A549 (cell line): Measurements from ENCODE around the gene HRCT1. TPM values are rescaled to one million over a fixed set of nuclear protein-coding genes. Genes with fewer than 3 reads are reported as not detected.

Source experiments
- ATAC-seq, 2 experiments: fragments of 200-7000 bp in 1 of 2; fragments of >200 bp in 1 of 2; cut with Nextera tagmentation in 1 of 2; cut with Tn5 transposase in 1 of 2; 3 replicates each; pipeline versions ENCODE4 v1.8.0 to v1.9.1; 2018 to 2020; ENCODE audit warnings: mild to moderate bottlenecking in 1 of 2, moderate library complexity in 1 of 2
- CTCF ChIA-PET: fragments of 300-600 bp; sonication (Branson Sonifier 250); formaldehyde crosslinking; extraction: SDS; loops from one replicate; lab custom pipeline; 2021; ENCODE audit warnings: antibody characterized with exemption, inconsistent platforms; lab: Yijun Ruan, JAX
- POLR2A ChIA-PET: fragments of 350-600 bp; formaldehyde crosslinking; extraction: SDS; loops from one replicate; lab custom pipeline; 2021; ENCODE audit warnings: antibody characterized with exemption, inconsistent platforms; lab: Yijun Ruan, JAX
- DNase-seq, 2 experiments: peaks; one replicate each; pipeline versions ENCODE4 v3.0.0 to v3.0.0-alpha.2; 2011 to 2016; ENCODE audit warnings: low read depth in 1 of 2, low spot score in 1 of 2
- FAIRE-seq: peaks from 2 replicates; lab custom pipeline; 2011; peaks lifted over from hg19 to GRCh38; lab: Jason Lieb, UNC
- H3K27ac ChIP-seq, 2 experiments: fragments of >200 bp; sonication (Bioruptor Twin); formaldehyde crosslinking; 3 replicates each; pipeline ENCODE4 v1.5.1; 2016 to 2017
- H3K4me1 ChIP-seq: fragments of >200 bp; sonication (Bioruptor Twin); formaldehyde crosslinking; 3 replicates; pipeline ENCODE4 v1.6.1; 2016
- H3K4me2 ChIP-seq: fragments of >200 bp; sonication (Bioruptor Twin); formaldehyde crosslinking; 3 replicates; pipeline ENCODE4 v1.6.1; 2016
- H3K4me3 ChIP-seq: fragments of >200 bp; sonication (Bioruptor Twin); formaldehyde crosslinking; 3 replicates; pipeline ENCODE4 v1.5.1; 2016
- H3K9me3 ChIP-seq: fragments of >200 bp; sonication (Bioruptor Twin); formaldehyde crosslinking; 3 replicates; pipeline ENCODE4 v1.6.1; 2016
- CBX2 ChIP-seq: fragments of 200-600 bp; sonication (generic); IDR thresholded peaks from 2 replicates; pipeline ENCODE4 v1.6.1; 2016; ENCODE audit warnings: low read depth, mild to moderate bottlenecking, borderline replicate concordance
- CBX8 ChIP-seq: fragments of 200-600 bp; sonication (generic); IDR thresholded peaks from 2 replicates; pipeline ENCODE4 v1.6.1; 2016
- CEBPB ChIP-seq, 2 experiments: fragments of >200 bp in 1 of 2; sonication (Bioruptor Twin) in 1 of 2; formaldehyde crosslinking in 1 of 2; IDR thresholded peaks; 2 replicates each; pipeline ENCODE4 v1.6.1; 2012 to 2016
- CHD2 ChIP-seq: fragments of 150-350 bp; IDR thresholded peaks from 2 replicates; pipeline ENCODE4 v1.6.1; 2014; ENCODE audit warnings: low read length; ENCODE audit not compliant: partially characterized antibody
- EHF ChIP-seq: fragments of 250-450 bp; sonication (Bioruptor Pico); IDR thresholded peaks from 2 replicates; pipeline ENCODE4 v1.5.0; 2020; ENCODE audit warnings: mild to moderate bottlenecking
- EHMT2 ChIP-seq: fragments of 200-600 bp; sonication (generic); IDR thresholded peaks from 2 replicates; pipeline ENCODE4 v1.6.1; 2016; ENCODE audit warnings: antibody characterized with exemption, low read depth, mild to moderate bottlenecking, moderate library complexity
- EP300 ChIP-seq, 2 experiments: fragments of >200 bp; sonication (Bioruptor Twin); formaldehyde crosslinking; IDR thresholded peaks; 2 replicates in 1 of 2; 3 replicates in 1 of 2; pipeline ENCODE4 v1.6.1; 2016 to 2017
- FOSL2 ChIP-seq, 2 experiments: fragments of 450-650 bp in 1 of 2; fragments of >200 bp in 1 of 2; sonication (Bioruptor Twin) in 1 of 2; formaldehyde crosslinking; IDR thresholded peaks; 2 replicates each; pipeline versions ENCODE4 v1.5.0 to v1.6.1; 2016 to 2020; ENCODE audit warnings: mild to moderate bottlenecking in 1 of 2, moderate library complexity in 1 of 2
- GATA3 ChIP-seq: IDR thresholded peaks from 2 replicates; pipeline ENCODE4 v1.6.1; 2012; ENCODE audit warnings: borderline replicate concordance
- HEYL ChIP-seq: fragments of 250-450 bp; sonication (Bioruptor Pico); IDR thresholded peaks from 2 replicates; pipeline ENCODE4 v1.8.0; 2021; ENCODE audit warnings: mild to moderate bottlenecking, moderate library complexity
- HOXA7 ChIP-seq: fragments of 250-450 bp; sonication (Bioruptor Pico); IDR thresholded peaks from 2 replicates; pipeline ENCODE4 v1.5.0; 2020; ENCODE audit warnings: mild to moderate bottlenecking, moderate library complexity
- HOXB13 ChIP-seq: fragments of 250-450 bp; sonication (Bioruptor Pico); IDR thresholded peaks from 2 replicates; pipeline ENCODE4 v1.5.0; 2020; ENCODE audit warnings: low read depth, mild to moderate bottlenecking, moderate library complexity
- JUN ChIP-seq, 2 experiments: fragments of >200 bp; sonication (Bioruptor Twin); formaldehyde crosslinking; IDR thresholded peaks; 2 replicates in 1 of 2; 3 replicates in 1 of 2; pipeline ENCODE4 v1.6.1; 2016 to 2017
- JUNB ChIP-seq: fragments of >200 bp; sonication (Bioruptor Twin); formaldehyde crosslinking; IDR thresholded peaks from 2 replicates; pipeline ENCODE4 v1.6.1; 2016
- KDM1A ChIP-seq: fragments of 200-600 bp; sonication (generic); IDR thresholded peaks from 2 replicates; pipeline ENCODE4 v1.6.1; 2016; ENCODE audit warnings: low read depth, mild to moderate bottlenecking
- MYC ChIP-seq: IDR thresholded peaks from 2 replicates; pipeline ENCODE4 v1.6.1; 2012; ENCODE audit warnings: mild to moderate bottlenecking, inconsistent platforms, low read length, improper control_type of control experiment, borderline replicate concordance
- NPAS2 ChIP-seq: fragments of 250-450 bp; sonication (Bioruptor Pico); IDR thresholded peaks from 2 replicates; pipeline ENCODE4 v1.8.0; 2022; ENCODE audit warnings: mild to moderate bottlenecking, moderate library complexity, borderline replicate concordance
- NR3C1 ChIP-seq: fragments of >200 bp; sonication (Bioruptor Twin); formaldehyde crosslinking; IDR thresholded peaks from 3 replicates; pipeline ENCODE4 v1.6.1; 2017
- RAD21 ChIP-seq, 2 experiments: fragments of >200 bp in 1 of 2; sonication (Bioruptor Twin) in 1 of 2; formaldehyde crosslinking in 1 of 2; IDR thresholded peaks in 1 of 2; conservative IDR thresholded peaks in 1 of 2; 2 replicates in 1 of 2; 3 replicates in 1 of 2; pipeline ENCODE4 v1.6.1; 2012 to 2018; ENCODE audit warnings: inconsistent platforms in 1 of 2
- RCOR1 ChIP-seq: fragments of 150-350 bp; IDR thresholded peaks from 2 replicates; pipeline ENCODE4 v1.6.1; 2014; ENCODE audit warnings: antibody characterized with exemption, low read length, low read depth
- SREBF2 ChIP-seq: fragments of 450-650 bp; IDR thresholded peaks from 2 replicates; pipeline ENCODE4 v1.6.1; 2014; ENCODE audit warnings: mild to moderate bottlenecking, moderate library complexity
- TP53 ChIP-seq: fragments of 250-450 bp; sonication (Bioruptor Pico); IDR thresholded peaks from 2 replicates; pipeline ENCODE4 v1.5.0; 2021; ENCODE audit warnings: mild to moderate bottlenecking, moderate library complexity
- ZNF302 ChIP-seq: fragments of 250-450 bp; sonication (Bioruptor Pico); IDR thresholded peaks from 2 replicates; pipeline ENCODE4 v1.9.0; 2021; ENCODE audit warnings: inconsistent platforms, mild to moderate bottlenecking, moderate library complexity
- ZSCAN20 ChIP-seq: fragments of 250-450 bp; sonication (Bioruptor Pico); IDR thresholded peaks from 2 replicates; pipeline ENCODE4 v1.8.0; 2022; ENCODE audit warnings: mild to moderate bottlenecking, moderate library complexity
- WGBS: methylation state at CpG from one replicate; pipeline ENCODE4 v1.1.6; 2017; ENCODE audit errors: missing lambda C conversion rate; 5-methylcytosine and 5-hydroxymethylcytosine counted together
- polyA plus RNA-seq, 4 experiments: library from polyadenylated mRNA; depleted of rRNA in 3 of 4; stranded (reverse); fragments of >200 nt; fragmentation: RNase III in 1 of 4; extraction: RNeasy Plus Mini Kit Qiagen cat#74134 plus additional on column Dnase treatment in 1 of 4; gene quantifications; 2 replicates in 3 of 4; 3 replicates in 1 of 4; pipeline ENCODE4 v1.2.3, GENCODE V29; 2011 to 2017
- TF ChIP-seq, protein P1 (sequence below): fragments of >200 bp; sonication (Bioruptor Twin); formaldehyde crosslinking; IDR thresholded peaks from 2 replicates; pipeline ENCODE4 v1.6.1; 2016
- TF ChIP-seq, protein P2 (sequence below): fragments of 200-600 bp; sonication (generic); IDR thresholded peaks from 2 replicates; pipeline ENCODE4 v1.6.1; 2016; ENCODE audit warnings: antibody characterized with exemption, mild to moderate bottlenecking, moderate library complexity
- TF ChIP-seq, protein P3 (sequence below): fragments of 250-450 bp; sonication (Bioruptor Pico); IDR thresholded peaks from 2 replicates; pipeline ENCODE4 v1.5.0; 2021; ENCODE audit warnings: mild to moderate bottlenecking, moderate library complexity, borderline replicate concordance
- TF ChIP-seq, protein P4 (sequence below): fragments of 450-650 bp; IDR thresholded peaks from 2 replicates; pipeline ENCODE4 v1.6.1; 2014; ENCODE audit warnings: antibody characterized with exemption
- TF ChIP-seq, protein P5 (sequence below): fragments of >200 bp; sonication (Bioruptor Twin); formaldehyde crosslinking; IDR thresholded peaks from 3 replicates; pipeline ENCODE4 v1.6.1; 2016
- TF ChIP-seq, protein P6 (sequence below): IDR thresholded peaks from 2 replicates; pipeline ENCODE4 v1.6.1; 2012
- TF ChIP-seq, protein P7 (sequence below): fragments of 250-450 bp; sonication (Bioruptor Pico); IDR thresholded peaks from 2 replicates; pipeline ENCODE4 v1.5.0; 2020; ENCODE audit warnings: low read depth, mild to moderate bottlenecking, moderate library complexity

HRCT1 gene
- polyA plus RNA-seq, 2 of the 4 experiments (the other 2 are of a cell fraction), result 0.21 to 0.22 TPM

DNA sequence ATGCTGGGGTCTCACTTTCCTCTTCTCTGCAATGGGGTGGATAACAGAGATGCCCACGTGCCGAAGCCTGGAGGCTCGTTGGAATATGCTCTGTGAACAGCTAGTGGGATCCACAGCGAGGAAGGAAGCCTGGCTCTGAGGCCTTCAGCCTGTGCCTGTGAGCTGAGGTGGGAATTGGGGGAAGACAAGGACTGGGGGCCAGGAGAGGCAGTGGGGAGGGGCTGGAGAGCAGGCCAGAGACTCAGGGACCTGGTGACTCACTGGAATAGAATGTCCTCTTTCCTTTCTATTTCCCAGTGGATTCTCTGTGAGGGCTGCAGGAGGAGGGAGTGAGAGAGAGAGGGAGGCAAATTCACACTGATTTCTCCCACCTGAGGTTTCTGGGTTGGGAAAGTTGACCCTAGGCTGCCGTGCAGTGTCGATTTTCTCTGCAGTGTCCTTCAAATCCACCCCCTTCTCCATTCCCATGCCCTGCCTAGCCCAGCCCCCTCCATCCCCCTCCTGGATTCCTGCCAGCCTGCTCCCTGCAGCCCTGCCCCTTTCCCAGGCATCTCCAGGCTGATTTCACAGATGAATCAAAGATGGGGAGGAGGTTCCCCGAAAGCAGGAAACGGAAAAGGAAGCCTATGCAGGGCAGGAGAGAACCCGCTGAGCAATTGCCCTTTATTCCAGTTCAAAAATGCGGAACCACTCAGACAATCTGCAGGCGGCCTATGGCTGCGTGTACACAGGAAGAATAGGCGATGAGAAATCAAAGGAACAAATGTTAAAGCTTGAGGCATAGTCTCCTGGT is 1.9 kb downstream of the HRCT1 start:
- Histone ChIP-seq H3K27ac (peak overlapping the region; percentile 93 to 99), H3K9me3 (no peaks in the 10 kb centered on the region), H3K4me2 (peak overlapping the region; percentile 68), H3K4me3 (peak overlapping the region; percentile 12; the same call in 1 of the 3 replicates), H3K4me1 (peaks cover 56% of the 10 kb centered on the region)
- ChIA-PET POLR2A (interaction anchor here (1.0 to 1.2 kb wide), 2 partner anchors 16 to 151 kb away, joined by 3 to 5 read pairs; no protein-coding TSS in a partner anchor), CTCF (interaction anchor here (0.9 to 13.7 kb wide), 10 partner anchors 9 to 178 kb away, joined by 3 to 243 read pairs (median 4); no protein-coding TSS in a partner anchor)
- WGBS, result 19% methylated on average over 12 of the region's 13 CpGs
- ATAC-seq, result peak; percentile 70 to 76
- DNase-seq, result peak; percentile 88 to 94
- peak; percentile 36 for FAIRE-seq
- TF ChIP-seq CBX8 (no peak), EHF (CRISPR knock-in tag) (peak; percentile 71; the same call in 1 of the 2 replicates), FOSL2 (IDR thresholded peaks at IDR 0.05) (peak; percentile 68), FOSL2 (CRISPR knock-in tag; IDR thresholded peaks at IDR 0.05) (peak; percentile 86), ZSCAN20 (no peak), CEBPB (IDR thresholded peaks at IDR 0.05) (no peak), EP300 (IDR thresholded peaks at IDR 0.05) (peak in 1 of 2 experiments; percentile 35; a peak in 1 of 5 replicates), HOXA7 (CRISPR knock-in tag) (no peak), EHMT2 (no peak), ZNF302 (CRISPR knock-in tag) (no peak), HOXB13 (CRISPR knock-in tag) (0 out of 2 replicates have a peak, but pooled peaks have one; percentile 65), MYC (no peak), JUN (IDR thresholded peaks at IDR 0.05) (peak; percentile 49 to 69; a peak in 2 of 5 replicates), KDM1A (no peak), NR3C1 (no peak), TP53 (CRISPR knock-in tag) (peak; percentile 62; the same call in 1 of the 2 replicates), SREBF2 (no peak), NPAS2 (CRISPR knock-in tag) (no peak), RCOR1 (no peak), HEYL (CRISPR knock-in tag) (no peak), CHD2 (no peak), RAD21 (conservative IDR thresholded peaks at IDR 0.05 in 1 of 2, IDR thresholded peaks at IDR 0.05 in 1 of 2) (no peak), CBX2 (no peak), JUNB (peak; percentile 44), GATA3 (no peak)
- TF ChIP-seq, protein P1, sequence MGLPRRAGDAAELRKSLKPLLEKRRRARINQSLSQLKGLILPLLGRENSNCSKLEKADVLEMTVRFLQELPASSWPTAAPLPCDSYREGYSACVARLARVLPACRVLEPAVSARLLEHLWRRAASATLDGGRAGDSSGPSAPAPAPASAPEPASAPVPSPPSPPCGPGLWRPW, result no peak
- TF ChIP-seq, protein P2, sequence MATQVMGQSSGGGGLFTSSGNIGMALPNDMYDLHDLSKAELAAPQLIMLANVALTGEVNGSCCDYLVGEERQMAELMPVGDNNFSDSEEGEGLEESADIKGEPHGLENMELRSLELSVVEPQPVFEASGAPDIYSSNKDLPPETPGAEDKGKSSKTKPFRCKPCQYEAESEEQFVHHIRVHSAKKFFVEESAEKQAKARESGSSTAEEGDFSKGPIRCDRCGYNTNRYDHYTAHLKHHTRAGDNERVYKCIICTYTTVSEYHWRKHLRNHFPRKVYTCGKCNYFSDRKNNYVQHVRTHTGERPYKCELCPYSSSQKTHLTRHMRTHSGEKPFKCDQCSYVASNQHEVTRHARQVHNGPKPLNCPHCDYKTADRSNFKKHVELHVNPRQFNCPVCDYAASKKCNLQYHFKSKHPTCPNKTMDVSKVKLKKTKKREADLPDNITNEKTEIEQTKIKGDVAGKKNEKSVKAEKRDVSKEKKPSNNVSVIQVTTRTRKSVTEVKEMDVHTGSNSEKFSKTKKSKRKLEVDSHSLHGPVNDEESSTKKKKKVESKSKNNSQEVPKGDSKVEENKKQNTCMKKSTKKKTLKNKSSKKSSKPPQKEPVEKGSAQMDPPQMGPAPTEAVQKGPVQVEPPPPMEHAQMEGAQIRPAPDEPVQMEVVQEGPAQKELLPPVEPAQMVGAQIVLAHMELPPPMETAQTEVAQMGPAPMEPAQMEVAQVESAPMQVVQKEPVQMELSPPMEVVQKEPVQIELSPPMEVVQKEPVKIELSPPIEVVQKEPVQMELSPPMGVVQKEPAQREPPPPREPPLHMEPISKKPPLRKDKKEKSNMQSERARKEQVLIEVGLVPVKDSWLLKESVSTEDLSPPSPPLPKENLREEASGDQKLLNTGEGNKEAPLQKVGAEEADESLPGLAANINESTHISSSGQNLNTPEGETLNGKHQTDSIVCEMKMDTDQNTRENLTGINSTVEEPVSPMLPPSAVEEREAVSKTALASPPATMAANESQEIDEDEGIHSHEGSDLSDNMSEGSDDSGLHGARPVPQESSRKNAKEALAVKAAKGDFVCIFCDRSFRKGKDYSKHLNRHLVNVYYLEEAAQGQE, result no peak
- TF ChIP-seq, protein P3, sequence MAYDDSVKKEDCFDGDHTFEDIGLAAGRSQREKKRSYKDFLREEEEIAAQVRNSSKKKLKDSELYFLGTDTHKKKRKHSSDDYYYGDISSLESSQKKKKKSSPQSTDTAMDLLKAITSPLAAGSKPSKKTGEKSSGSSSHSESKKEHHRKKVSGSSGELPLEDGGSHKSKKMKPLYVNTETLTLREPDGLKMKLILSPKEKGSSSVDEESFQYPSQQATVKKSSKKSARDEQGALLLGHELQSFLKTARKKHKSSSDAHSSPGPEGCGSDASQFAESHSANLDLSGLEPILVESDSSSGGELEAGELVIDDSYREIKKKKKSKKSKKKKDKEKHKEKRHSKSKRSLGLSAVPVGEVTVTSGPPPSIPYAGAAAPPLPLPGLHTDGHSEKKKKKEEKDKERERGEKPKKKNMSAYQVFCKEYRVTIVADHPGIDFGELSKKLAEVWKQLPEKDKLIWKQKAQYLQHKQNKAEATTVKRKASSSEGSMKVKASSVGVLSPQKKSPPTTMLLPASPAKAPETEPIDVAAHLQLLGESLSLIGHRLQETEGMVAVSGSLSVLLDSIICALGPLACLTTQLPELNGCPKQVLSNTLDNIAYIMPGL (CRISPR knock-in tag), result no peak
- TF ChIP-seq, protein P4, sequence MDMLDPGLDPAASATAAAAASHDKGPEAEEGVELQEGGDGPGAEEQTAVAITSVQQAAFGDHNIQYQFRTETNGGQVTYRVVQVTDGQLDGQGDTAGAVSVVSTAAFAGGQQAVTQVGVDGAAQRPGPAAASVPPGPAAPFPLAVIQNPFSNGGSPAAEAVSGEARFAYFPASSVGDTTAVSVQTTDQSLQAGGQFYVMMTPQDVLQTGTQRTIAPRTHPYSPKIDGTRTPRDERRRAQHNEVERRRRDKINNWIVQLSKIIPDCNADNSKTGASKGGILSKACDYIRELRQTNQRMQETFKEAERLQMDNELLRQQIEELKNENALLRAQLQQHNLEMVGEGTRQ, result 0 out of 2 replicates have a peak, but pooled peaks have one; percentile 17
- TF ChIP-seq, protein P5, sequence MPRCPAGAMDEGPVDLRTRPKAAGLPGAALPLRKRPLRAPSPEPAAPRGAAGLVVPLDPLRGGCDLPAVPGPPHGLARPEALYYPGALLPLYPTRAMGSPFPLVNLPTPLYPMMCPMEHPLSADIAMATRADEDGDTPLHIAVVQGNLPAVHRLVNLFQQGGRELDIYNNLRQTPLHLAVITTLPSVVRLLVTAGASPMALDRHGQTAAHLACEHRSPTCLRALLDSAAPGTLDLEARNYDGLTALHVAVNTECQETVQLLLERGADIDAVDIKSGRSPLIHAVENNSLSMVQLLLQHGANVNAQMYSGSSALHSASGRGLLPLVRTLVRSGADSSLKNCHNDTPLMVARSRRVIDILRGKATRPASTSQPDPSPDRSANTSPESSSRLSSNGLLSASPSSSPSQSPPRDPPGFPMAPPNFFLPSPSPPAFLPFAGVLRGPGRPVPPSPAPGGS, result no peak
- TF ChIP-seq, protein P6, sequence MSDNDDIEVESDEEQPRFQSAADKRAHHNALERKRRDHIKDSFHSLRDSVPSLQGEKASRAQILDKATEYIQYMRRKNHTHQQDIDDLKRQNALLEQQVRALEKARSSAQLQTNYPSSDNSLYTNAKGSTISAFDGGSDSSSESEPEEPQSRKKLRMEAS, result peak; percentile 65
- TF ChIP-seq, protein P7, sequence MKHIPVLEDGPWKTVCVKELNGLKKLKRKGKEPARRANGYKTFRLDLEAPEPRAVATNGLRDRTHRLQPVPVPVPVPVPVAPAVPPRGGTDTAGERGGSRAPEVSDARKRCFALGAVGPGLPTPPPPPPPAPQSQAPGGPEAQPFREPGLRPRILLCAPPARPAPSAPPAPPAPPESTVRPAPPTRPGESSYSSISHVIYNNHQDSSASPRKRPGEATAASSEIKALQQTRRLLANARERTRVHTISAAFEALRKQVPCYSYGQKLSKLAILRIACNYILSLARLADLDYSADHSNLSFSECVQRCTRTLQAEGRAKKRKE, result no peak
